ENCODE measurements around the gene FBXO45. TPM values are rescaled to one million over a fixed set of nuclear protein-coding genes. Genes with fewer than 3 reads are reported as not detected.
"Not testable (repeated sequence)": the region's sequence is repeated elsewhere in the genome, so short reads cannot be mapped to it uniquely, and the experiment has no call there.

The FBXO45 gene
- polyA plus RNA-seq, 1 donor from 2014 or later = 1.8 TPM

- no peak overlapping the region for H3K27ac Mint-ChIP-seq
- H3K4me1 Mint-ChIP-seq = peaks cover 0 to 6% (median 0%) of the 10 kb centered on the region in 3 donors
- H3K36me3 Mint-ChIP-seq = peaks cover 9% of the 10 kb centered on the region
- H3K4me3 Mint-ChIP-seq = no peak overlapping the region
- no peaks in the 10 kb centered on the region for H3K27me3 Mint-ChIP-seq
- no peaks in the 10 kb centered on the region for H3K9me3 Mint-ChIP-seq
Measured at GRCh38 chr3:196585044-196585757, 16.7 kb downstream of the FBXO45 start.

GRCh38 chr3:196590279-196590678, 21.8 kb downstream of the FBXO45 start:
- H3K27ac Mint-ChIP-seq = no peak overlapping the region
- H3K27me3 Mint-ChIP-seq = peaks cover 4% of the 10 kb centered on the region
- H3K4me3 Mint-ChIP-seq = no peak overlapping the region
- no peaks in the 10 kb centered on the region for H3K4me1 Mint-ChIP-seq
- H3K9me3 Mint-ChIP-seq = no peaks in the 10 kb centered on the region
- peaks cover 1% of the 10 kb centered on the region for H3K36me3 Mint-ChIP-seq

GRCh38 chr3:196596355-196596754, 27.9 kb downstream of the FBXO45 start:
- H3K27me3 Mint-ChIP-seq = peaks cover 11% of the 10 kb centered on the region
- H3K36me3 Mint-ChIP-seq = no peaks in the 10 kb centered on the region
- no peak overlapping the region for H3K4me3 Mint-ChIP-seq
- no peaks in the 10 kb centered on the region for H3K9me3 Mint-ChIP-seq
- H3K27ac Mint-ChIP-seq = no peak overlapping the region
- peaks cover 4 to 9% (median 4%) of the 10 kb centered on the region in 3 donors for H3K4me1 Mint-ChIP-seq

GRCh38 chr3:196597971-196598733, 29.7 kb downstream of the FBXO45 start:
- Mint-ChIP-seq H3K27ac (peak overlapping the region in 1 of 3 donors; percentile 82), H3K4me3 (peak overlapping the region; percentile 13 to 91 (median 78)), H3K27me3 (peaks cover 11% of the 10 kb centered on the region)
- H3K36me3 Mint-ChIP-seq, H3K4me1 Mint-ChIP-seq, H3K9me3 Mint-ChIP-seq: not testable (repeated sequence)

- H3K4me1 Mint-ChIP-seq = peaks cover 9 to 14% (median 9%) of the 10 kb centered on the region in 3 donors
- H3K27ac Mint-ChIP-seq = no peak overlapping the region
- peaks cover 11% of the 10 kb centered on the region for H3K27me3 Mint-ChIP-seq
- no peaks in the 10 kb centered on the region for H3K36me3 Mint-ChIP-seq
- H3K9me3 Mint-ChIP-seq = no peaks in the 10 kb centered on the region
- peak overlapping the region in 1 of 4 donors; percentile 4 for H3K4me3 Mint-ChIP-seq
Measured at GRCh38 chr3:196599734-196600128, 31.3 kb downstream of the FBXO45 start.

- Mint-ChIP-seq H3K4me3 (peak overlapping the region in 1 of 4 donors; percentile 4), H3K36me3 (no peaks in the 10 kb centered on the region), H3K9me3 (no peaks in the 10 kb centered on the region), H3K27ac (no peak overlapping the region), H3K27me3 (peaks cover 6% of the 10 kb centered on the region), H3K4me1 (peaks cover 9 to 17% (median 10%) of the 10 kb centered on the region in 3 donors)
Measured at GRCh38 chr3:196600359-196600758, 31.9 kb downstream of the FBXO45 start.

GRCh38 chr3:196602673-196603072, 34.2 kb downstream of the FBXO45 start:
- peaks cover 9 to 17% (median 10%) of the 10 kb centered on the region in 3 donors for H3K4me1 Mint-ChIP-seq
- H3K27me3 Mint-ChIP-seq = no peaks in the 10 kb centered on the region

GRCh38 chr3:196603683-196604082, 35.2 kb downstream of the FBXO45 start:
- H3K4me3 Mint-ChIP-seq = peak overlapping the region in 1 of 4 donors; percentile 1
- no peaks in the 10 kb centered on the region for H3K27me3 Mint-ChIP-seq
- H3K27ac Mint-ChIP-seq = no peak overlapping the region
- no peaks in the 10 kb centered on the region for H3K9me3 Mint-ChIP-seq
- H3K36me3 Mint-ChIP-seq = no peaks in the 10 kb centered on the region
- peaks cover 5 to 9% (median 6%) of the 10 kb centered on the region in 3 donors for H3K4me1 Mint-ChIP-seq

More at GRCh38 chr3:196602673-196603072, 34.2 kb downstream of the FBXO45 start:
- H3K27ac Mint-ChIP-seq = no peak overlapping the region
- no peaks in the 10 kb centered on the region for H3K36me3 Mint-ChIP-seq
- H3K9me3 Mint-ChIP-seq = no peaks in the 10 kb centered on the region
- no peak overlapping the region for H3K4me3 Mint-ChIP-seq

GRCh38 chr3:196604548-196604947, 36.1 kb downstream of the FBXO45 start:
- Mint-ChIP-seq H3K27me3 (no peaks in the 10 kb centered on the region), H3K27ac (peak overlapping the region in 1 of 3 donors; percentile 35), H3K9me3 (no peaks in the 10 kb centered on the region), H3K4me3 (peak overlapping the region in 2 of 4 donors; percentile 74 to 80), H3K4me1 (peaks cover 8 to 13% (median 12%) of the 10 kb centered on the region in 3 donors), H3K36me3 (no peaks in the 10 kb centered on the region)

- no peak overlapping the region for H3K4me3 Mint-ChIP-seq
- no peak overlapping the region for H3K27ac Mint-ChIP-seq
- H3K9me3 Mint-ChIP-seq = no peaks in the 10 kb centered on the region
- H3K27me3 Mint-ChIP-seq = no peaks in the 10 kb centered on the region
- H3K4me1 Mint-ChIP-seq = peaks cover 14 to 18% (median 17%) of the 10 kb centered on the region in 3 donors
- no peaks in the 10 kb centered on the region for H3K36me3 Mint-ChIP-seq
Measured at GRCh38 chr3:196608693-196609092, 40.2 kb downstream of the FBXO45 start.

GRCh38 chr3:196609343-196609775, 40.9 kb downstream of the FBXO45 start:
- Mint-ChIP-seq H3K27me3 (no peaks in the 10 kb centered on the region), H3K4me1 (peaks cover 12 to 16% (median 15%) of the 10 kb centered on the region in 3 donors), H3K9me3 (no peaks in the 10 kb centered on the region), H3K4me3 (peak overlapping the region in 3 of 4 donors; percentile 1 to 78 (median 73)), H3K36me3 (no peaks in the 10 kb centered on the region), H3K27ac (peak overlapping the region in 2 of 3 donors; percentile 46 to 75)

GRCh38 chr3:196609805-196610515, 41.5 kb downstream of the FBXO45 start:
- no peaks in the 10 kb centered on the region for H3K9me3 Mint-ChIP-seq
- peak overlapping the region; percentile 4 to 75 (median 46) for H3K27ac Mint-ChIP-seq
- H3K4me1 Mint-ChIP-seq = peaks cover 9 to 12% (median 12%) of the 10 kb centered on the region in 3 donors
- no peaks in the 10 kb centered on the region for H3K36me3 Mint-ChIP-seq
- H3K4me3 Mint-ChIP-seq = peak overlapping the region in 3 of 4 donors; percentile 1 to 78 (median 73)
- H3K27me3 Mint-ChIP-seq = no peaks in the 10 kb centered on the region

GRCh38 chr3:196611761-196612483, 43.5 kb downstream of the FBXO45 start:
- Mint-ChIP-seq H3K27ac (peak overlapping the region in 2 of 3 donors; percentile 6 to 73), H3K36me3 (no peaks in the 10 kb centered on the region), H3K4me1 (peaks cover 8 to 14% (median 9%) of the 10 kb centered on the region in 3 donors), H3K27me3 (no peaks in the 10 kb centered on the region), H3K9me3 (no peaks in the 10 kb centered on the region), H3K4me3 (no peak overlapping the region)

GRCh38 chr3:196615234-196615633, 46.8 kb downstream of the FBXO45 start:
- H3K27me3 Mint-ChIP-seq, H3K4me3 Mint-ChIP-seq: not testable (repeated sequence)

More at GRCh38 chr3:196615234-196615633, 46.8 kb downstream of the FBXO45 start:
- H3K4me1 Mint-ChIP-seq, H3K36me3 Mint-ChIP-seq, H3K27ac Mint-ChIP-seq, H3K9me3 Mint-ChIP-seq: not testable (repeated sequence)

Measured in IgD-negative memory B cell (primary cell).